Stomach smooth muscle (tissue), 2 donors: ENCODE results near the gene IGFALS.
"Not testable (repeated sequence)": the region's sequence is repeated elsewhere in the genome, so short reads cannot be mapped to it uniquely, and the experiment has no call there.

ENCODE experiments used
- H3K27ac ChIP-seq: one replicate; pipeline ENCODE4 v1.7.0; 2013; ENCODE audit warnings: mild to moderate bottlenecking, low read length, inconsistent platforms
- H3K27me3 ChIP-seq, 2 donors: one replicate each; pipeline ENCODE4 v1.7.0; 2013; ENCODE audit warnings: low read length in 2 of 2; ENCODE audit not compliant: insufficient read depth in 2 of 2, control insufficient read depth in 1 of 2
- H3K36me3 ChIP-seq, 2 donors: one replicate each; pipeline ENCODE4 v1.7.0; 2013; ENCODE audit warnings: low read length in 2 of 2; ENCODE audit not compliant: control insufficient read depth in 2 of 2, insufficient read depth in 2 of 2
- H3K4me1 ChIP-seq: one replicate; pipeline ENCODE4 v1.7.0; 2013; ENCODE audit warnings: low read length; ENCODE audit not compliant: control insufficient read depth, insufficient read depth
- H3K4me3 ChIP-seq, 2 donors: one replicate each; pipeline ENCODE4 v1.7.0; 2013; ENCODE audit warnings: low read length in 2 of 2
- H3K9ac ChIP-seq, 2 donors: one replicate each; pipeline ENCODE4 v1.7.0; 2013; ENCODE audit warnings: low read length in 2 of 2, mild to moderate bottlenecking in 1 of 2
- H3K9me3 ChIP-seq, 2 donors: one replicate each; pipeline ENCODE4 v1.7.0; 2013; ENCODE audit warnings: low read length in 2 of 2; ENCODE audit not compliant: control insufficient read depth in 2 of 2
- donor health status: healthy.
- donor health status: Pancreatic carcinoma.

The IGFALS gene

GRCh38 chr16:1817276-1817589, 23.7 kb upstream of the IGFALS start:
- Histone ChIP-seq H3K9me3 (no peaks in the 10 kb centered on the region), H3K9ac (no peak overlapping the region), H3K27me3 (no peaks in the 10 kb centered on the region), H3K4me1 (no peaks in the 10 kb centered on the region), H3K4me3 (no peak overlapping the region), H3K27ac (no peak overlapping the region), H3K36me3 (peaks cover 17 to 27% of the 10 kb centered on the region in 2 donors)

GRCh38 chr16:1816396-1817275, 23.1 kb upstream of the IGFALS start:
- H3K9me3 ChIP-seq: no peaks in the 10 kb centered on the region
- no peak overlapping the region for H3K9ac ChIP-seq
- H3K36me3 ChIP-seq: peaks cover 12 to 24% of the 10 kb centered on the region in 2 donors
- no peak overlapping the region for H3K27ac ChIP-seq
- H3K4me3 ChIP-seq: no peak overlapping the region
- no peaks in the 10 kb centered on the region for H3K4me1 ChIP-seq
- H3K27me3 ChIP-seq: no peaks in the 10 kb centered on the region

GRCh38 chr16:1815461-1815860, 22.0 kb upstream of the IGFALS start:
- Histone ChIP-seq H3K9me3 (no peaks in the 10 kb centered on the region), H3K9ac (no peak overlapping the region), H3K27me3 (no peaks in the 10 kb centered on the region), H3K4me1 (no peaks in the 10 kb centered on the region), H3K27ac (no peak overlapping the region), H3K36me3 (peaks cover 12 to 19% of the 10 kb centered on the region in 2 donors), H3K4me3 (no peak overlapping the region)

GRCh38 chr16:1812732-1813163, 19.2 kb upstream of the IGFALS start:
- Histone ChIP-seq H3K27ac (no peak overlapping the region), H3K9me3 (no peaks in the 10 kb centered on the region), H3K4me1 (no peaks in the 10 kb centered on the region), H3K4me3 (no peak overlapping the region), H3K27me3 (no peaks in the 10 kb centered on the region), H3K9ac (no peak overlapping the region), H3K36me3 (peaks cover 25 to 30% of the 10 kb centered on the region in 2 donors)

- Histone ChIP-seq H3K9ac (no peak overlapping the region), H3K4me3 (no peak overlapping the region), H3K4me1 (no peaks in the 10 kb centered on the region), H3K36me3 (peaks cover 22 to 24% of the 10 kb centered on the region in 2 donors), H3K27ac (no peak overlapping the region), H3K9me3 (no peaks in the 10 kb centered on the region), H3K27me3 (no peaks in the 10 kb centered on the region)
Observed at GRCh38 chr16:1810536-1810935, 17.0 kb upstream of the IGFALS start.

- peaks cover 21 to 22% of the 10 kb centered on the region in 2 donors for H3K36me3 ChIP-seq
- no peaks in the 10 kb centered on the region for H3K9me3 ChIP-seq
- H3K4me3 ChIP-seq: no peak overlapping the region
Observed at GRCh38 chr16:1810106-1810505, 16.6 kb upstream of the IGFALS start.

GRCh38 chr16:1809281-1809801, 15.8 kb upstream of the IGFALS start:
- Histone ChIP-seq H3K36me3 (peaks cover 20 to 23% of the 10 kb centered on the region in 2 donors), H3K27me3 (no peaks in the 10 kb centered on the region), H3K9ac (no peak overlapping the region), H3K4me1 (no peaks in the 10 kb centered on the region), H3K4me3 (no peak overlapping the region), H3K27ac (no peak overlapping the region), H3K9me3 (no peaks in the 10 kb centered on the region)

More at GRCh38 chr16:1810106-1810505, 16.6 kb upstream of the IGFALS start:
- H3K4me1 ChIP-seq: no peaks in the 10 kb centered on the region
- H3K27ac ChIP-seq: no peak overlapping the region
- no peaks in the 10 kb centered on the region for H3K27me3 ChIP-seq
- H3K9ac ChIP-seq: no peak overlapping the region

- no peak overlapping the region for H3K4me3 ChIP-seq
- no peaks in the 10 kb centered on the region for H3K27me3 ChIP-seq
- no peaks in the 10 kb centered on the region for H3K9me3 ChIP-seq
- no peaks in the 10 kb centered on the region for H3K4me1 ChIP-seq
- peaks cover 20 to 24% of the 10 kb centered on the region in 2 donors for H3K36me3 ChIP-seq
- H3K9ac ChIP-seq: no peak overlapping the region
- H3K27ac ChIP-seq: no peak overlapping the region
Observed at GRCh38 chr16:1808691-1809090, 15.2 kb upstream of the IGFALS start.

- no peaks in the 10 kb centered on the region for H3K9me3 ChIP-seq
- no peak overlapping the region for H3K9ac ChIP-seq
- no peak overlapping the region for H3K4me3 ChIP-seq
- H3K27ac ChIP-seq: no peak overlapping the region
- H3K36me3 ChIP-seq: peaks cover 20 to 21% of the 10 kb centered on the region in 2 donors
- H3K27me3 ChIP-seq: no peaks in the 10 kb centered on the region
- no peaks in the 10 kb centered on the region for H3K4me1 ChIP-seq
Observed at GRCh38 chr16:1807626-1808025, 14.1 kb upstream of the IGFALS start.

GRCh38 chr16:1800701-1801100, 7.2 kb upstream of the IGFALS start:
- no peaks in the 10 kb centered on the region for H3K4me1 ChIP-seq
- no peaks in the 10 kb centered on the region for H3K27me3 ChIP-seq
- no peak overlapping the region for H3K9ac ChIP-seq
- H3K9me3 ChIP-seq: no peaks in the 10 kb centered on the region
- no peak overlapping the region for H3K27ac ChIP-seq
- no peak overlapping the region for H3K4me3 ChIP-seq
- peaks cover 0 to 3% of the 10 kb centered on the region in 2 donors for H3K36me3 ChIP-seq

- not testable (repeated sequence) for H3K27ac ChIP-seq, H3K9ac ChIP-seq, H3K36me3 ChIP-seq, H3K9me3 ChIP-seq, H3K4me1 ChIP-seq, H3K27me3 ChIP-seq, H3K4me3 ChIP-seq
Observed at GRCh38 chr16:1799263-1799662, 5.8 kb upstream of the IGFALS start.
